ENCODE results near the gene CILP2.

CILP2 gene

GRCh38 chr19:19500975-19501644 lies 37.0 kb upstream of the CILP2 start:
- Mint-ChIP-seq H3K36me3 (peaks cover 57% of the 10 kb centered on the region), H3K4me1 (no peaks in the 10 kb centered on the region), H3K27ac (peak overlapping the region; percentile 24), H3K27me3 (no peaks in the 10 kb centered on the region), H3K9me3 (no peaks in the 10 kb centered on the region), H3K4me3 (no peak overlapping the region)
- CTCF ChIA-PET = interaction anchor here (2.1 kb wide), 1 partner anchor 11 kb away, joined by 6 read pairs; no protein-coding TSS in a partner anchor
- DNase-seq = no peak

- CTCF ChIA-PET = no interaction called here
- H3K4me1 Mint-ChIP-seq = no peaks in the 10 kb centered on the region
- no peak overlapping the region for H3K27ac Mint-ChIP-seq
- H3K27me3 Mint-ChIP-seq = no peaks in the 10 kb centered on the region
- H3K4me3 Mint-ChIP-seq = no peak overlapping the region
- peaks cover 57% of the 10 kb centered on the region for H3K36me3 Mint-ChIP-seq
- no peak for DNase-seq
- H3K9me3 Mint-ChIP-seq = no peaks in the 10 kb centered on the region
These were observed 36.3 kb upstream of the CILP2 start for GRCh38 chr19:19501798-19502197.

- H3K27me3 Mint-ChIP-seq = no peaks in the 10 kb centered on the region
- no peak for DNase-seq
- no peaks in the 10 kb centered on the region for H3K9me3 Mint-ChIP-seq
- no peaks in the 10 kb centered on the region for H3K4me1 Mint-ChIP-seq
- peaks cover 56% of the 10 kb centered on the region for H3K36me3 Mint-ChIP-seq
- CTCF ChIA-PET = no interaction called here
- no peak overlapping the region for H3K4me3 Mint-ChIP-seq
- no peak overlapping the region for H3K27ac Mint-ChIP-seq
These were observed 35.8 kb upstream of the CILP2 start for GRCh38 chr19:19502281-19502680.

- Mint-ChIP-seq H3K9me3 (no peaks in the 10 kb centered on the region), H3K4me1 (no peaks in the 10 kb centered on the region), H3K4me3 (no peak overlapping the region), H3K27ac (peak overlapping the region; percentile 39), H3K36me3 (peaks cover 59% of the 10 kb centered on the region), H3K27me3 (no peaks in the 10 kb centered on the region)
- CTCF ChIA-PET = no interaction called here
- DNase-seq = no peak
These were observed 35.1 kb upstream of the CILP2 start for GRCh38 chr19:19502808-19503602.

GRCh38 chr19:19504754-19505668 lies 33.1 kb upstream of the CILP2 start:
- H3K27me3 Mint-ChIP-seq = no peaks in the 10 kb centered on the region
- no peak overlapping the region for H3K27ac Mint-ChIP-seq
- peaks cover 54% of the 10 kb centered on the region for H3K36me3 Mint-ChIP-seq
- CTCF ChIA-PET = no interaction called here
- H3K4me3 Mint-ChIP-seq = no peak overlapping the region
- H3K4me1 Mint-ChIP-seq = no peaks in the 10 kb centered on the region
- H3K9me3 Mint-ChIP-seq = no peaks in the 10 kb centered on the region
- no peak for DNase-seq

- CTCF ChIA-PET = no interaction called here
- Mint-ChIP-seq H3K27ac (peak overlapping the region; percentile 55), H3K9me3 (no peaks in the 10 kb centered on the region)
These were observed 32.3 kb upstream of the CILP2 start for GRCh38 chr19:19505669-19506326.

GRCh38 chr19:19506592-19506991 lies 31.5 kb upstream of the CILP2 start:
- CTCF ChIA-PET = no interaction called here

More at GRCh38 chr19:19505669-19506326, 32.3 kb upstream of the CILP2 start:
- Mint-ChIP-seq H3K4me3 (no peak overlapping the region), H3K36me3 (peaks cover 49% of the 10 kb centered on the region), H3K27me3 (no peaks in the 10 kb centered on the region), H3K4me1 (no peaks in the 10 kb centered on the region)
- no peak for DNase-seq

GRCh38 chr19:19507354-19507753 lies 30.7 kb upstream of the CILP2 start:
- Mint-ChIP-seq H3K4me1 (no peaks in the 10 kb centered on the region), H3K36me3 (peaks cover 36% of the 10 kb centered on the region), H3K27me3 (no peaks in the 10 kb centered on the region), H3K9me3 (no peaks in the 10 kb centered on the region), H3K4me3 (no peak overlapping the region), H3K27ac (peak overlapping the region; percentile 55)
- DNase-seq = no peak
- CTCF ChIA-PET = interaction anchor here (1.3 kb wide), 1 partner anchor 17 kb away, joined by 4 read pairs; no protein-coding TSS in a partner anchor

More at GRCh38 chr19:19506592-19506991, 31.5 kb upstream of the CILP2 start:
- Mint-ChIP-seq H3K9me3 (no peaks in the 10 kb centered on the region), H3K4me3 (no peak overlapping the region), H3K27ac (no peak overlapping the region), H3K4me1 (no peaks in the 10 kb centered on the region), H3K36me3 (peaks cover 44% of the 10 kb centered on the region), H3K27me3 (no peaks in the 10 kb centered on the region)
- no peak for DNase-seq

GRCh38 chr19:19508217-19508616 lies 29.8 kb upstream of the CILP2 start:
- Mint-ChIP-seq H3K9me3 (no peaks in the 10 kb centered on the region), H3K4me1 (no peaks in the 10 kb centered on the region), H3K27me3 (no peaks in the 10 kb centered on the region), H3K36me3 (peaks cover 28% of the 10 kb centered on the region), H3K27ac (no peak overlapping the region), H3K4me3 (no peak overlapping the region)
- DNase-seq = no peak
- CTCF ChIA-PET = interaction anchor here (1.3 kb wide), 1 partner anchor 18 kb away, joined by 4 read pairs; no protein-coding TSS in a partner anchor

- no peak overlapping the region for H3K27ac Mint-ChIP-seq
- DNase-seq = no peak
- CTCF ChIA-PET = no interaction called here
- H3K36me3 Mint-ChIP-seq = peaks cover 22% of the 10 kb centered on the region
- H3K4me3 Mint-ChIP-seq = no peak overlapping the region
- H3K27me3 Mint-ChIP-seq = no peaks in the 10 kb centered on the region
- no peaks in the 10 kb centered on the region for H3K9me3 Mint-ChIP-seq
- H3K4me1 Mint-ChIP-seq = peaks cover 3% of the 10 kb centered on the region
These were observed 27.6 kb upstream of the CILP2 start for GRCh38 chr19:19510432-19510831.

GRCh38 chr19:19513682-19514081 lies 24.4 kb upstream of the CILP2 start:
- peak overlapping the region; percentile 35 for H3K4me3 Mint-ChIP-seq
- no peaks in the 10 kb centered on the region for H3K9me3 Mint-ChIP-seq
- CTCF ChIA-PET = no interaction called here
- DNase-seq = no peak
- H3K27ac Mint-ChIP-seq = no peak overlapping the region
- H3K27me3 Mint-ChIP-seq = no peaks in the 10 kb centered on the region
- peaks cover 16% of the 10 kb centered on the region for H3K36me3 Mint-ChIP-seq
- peaks cover 23% of the 10 kb centered on the region for H3K4me1 Mint-ChIP-seq

GRCh38 chr19:19514215-19514657 lies 23.8 kb upstream of the CILP2 start:
- Mint-ChIP-seq H3K9me3 (no peaks in the 10 kb centered on the region), H3K27ac (no peak overlapping the region), H3K4me3 (no peak overlapping the region), H3K36me3 (peaks cover 18% of the 10 kb centered on the region), H3K4me1 (peaks cover 26% of the 10 kb centered on the region), H3K27me3 (no peaks in the 10 kb centered on the region)
- CTCF ChIA-PET = no interaction called here
- no peak for DNase-seq

GRCh38 chr19:19514881-19515641 lies 23.0 kb upstream of the CILP2 start, which contains the start of gene TSSK6:
Gene TSSK6 (minus strand): TSS chr19:19515548. CDS start chr19:19515427, 121 bp downstream.
- Mint-ChIP-seq H3K4me1 (peaks cover 30% of the 10 kb centered on the region), H3K4me3 (peak within 1 kb of the TSS; percentile 92), H3K27me3 (no peaks in the 10 kb centered on the region), H3K27ac (peak within 1 kb of the TSS; percentile 94), H3K9me3 (no peaks in the 10 kb centered on the region), H3K36me3 (peaks cover 25% of the 10 kb centered on the region)
- no peak for DNase-seq
- CTCF ChIA-PET = interaction anchor here (0.9 to 1.5 kb wide), 2 partner anchors 18 to 33 kb away, joined by 3 to 4 read pairs; no protein-coding TSS in a partner anchor
